Motor neuron (in vitro differentiated cells): ENCODE data around the gene THAP9. TPM values are rescaled to one million over a fixed set of nuclear protein-coding genes. Genes with fewer than 3 reads are reported as not detected.

ENCODE experiments used
- ATAC-seq, 8 experiments: fragments of 200-7000 bp; cut with Tn5 transposase; replicated peaks in 6 of 8; 2 replicates each; pipeline ENCODE4 v1.8.0; 2021; ENCODE audit warnings: mild to moderate bottlenecking in 8 of 8, moderate library complexity in 8 of 8
- H3K27ac ChIP-seq, 2 donors: fragments of 250-450 bp; sonication (Bioruptor Pico); 2 replicates each; pipeline ENCODE4 v1.9.0; 2021; ENCODE audit warnings: antibody characterized with exemption in 2 of 2, mild to moderate bottlenecking in 2 of 2, moderate library complexity in 1 of 2
- H3K4me1 ChIP-seq, 2 donors: fragments of 250-450 bp; sonication (Bioruptor Pico); replicated peaks in 1 of 2; 2 replicates each; pipeline ENCODE4 v1.6.1; 2021; ENCODE audit warnings: antibody characterized with exemption in 2 of 2, mild to moderate bottlenecking in 2 of 2, moderate library complexity in 1 of 2
- H3K4me3 ChIP-seq, 5 donors: fragments of 250-450 bp; sonication (Bioruptor Pico); 2 replicates each; pipeline ENCODE4 v1.9.0; 2021; ENCODE audit warnings: antibody characterized with exemption in 5 of 5, mild to moderate bottlenecking in 5 of 5, moderate library complexity in 4 of 5
- WGBS, 10 experiments: fragments of 450-650 bp; shearing (Covaris generic); methylation state at CpG; one replicate each; pipeline ENCODE4 v1.0.0; 2022; 5-methylcytosine and 5-hydroxymethylcytosine counted together
- in situ Hi-C, 9 experiments: fragments of 400-800 bp; cut with MboI; loops; one replicate each; pipeline ENCODE4 v1.15.0; 2021; ENCODE audit warnings: low sequenced_read_pairs in 9 of 9, low pct_unique_long_range_greater_than_20kb in 2 of 9; ENCODE audit not compliant: unreplicated experiment in 9 of 9
- total RNA-seq, 8 experiments: library from RNA; unstranded; fragments of 300-600 nt; gene quantifications; 2 replicates each; pipeline versions ENCODE4 v1.2.3 to v1.2.4, GENCODE V29; 2022

The THAP9 gene
- total RNA-seq, 8 experiments from 2014 or later, result 7.9 to 18.0 (median 10.8) TPM

GRCh38 chr4:82934441-82934840 lies 33.9 kb downstream of the THAP9 start:
- H3K4me1 ChIP-seq, result no peaks in the 10 kb centered on the region
- no peak overlapping the region for H3K27ac ChIP-seq
- no peak for ATAC-seq
- H3K4me3 ChIP-seq, result no peak overlapping the region
- in situ Hi-C loops, result no loop called here

- in situ Hi-C loops, result no loop called here
- WGBS, 10 experiments, result 80 to 100% (median 90%) methylated on average over 1 of the region's 2 CpGs; no CpG with 5 or more reads in 6 of the 10 experiments
- ATAC-seq, result no peak
These were observed 38.9 kb downstream of the THAP9 start for GRCh38 chr4:82939414-82939813.

DNA sequence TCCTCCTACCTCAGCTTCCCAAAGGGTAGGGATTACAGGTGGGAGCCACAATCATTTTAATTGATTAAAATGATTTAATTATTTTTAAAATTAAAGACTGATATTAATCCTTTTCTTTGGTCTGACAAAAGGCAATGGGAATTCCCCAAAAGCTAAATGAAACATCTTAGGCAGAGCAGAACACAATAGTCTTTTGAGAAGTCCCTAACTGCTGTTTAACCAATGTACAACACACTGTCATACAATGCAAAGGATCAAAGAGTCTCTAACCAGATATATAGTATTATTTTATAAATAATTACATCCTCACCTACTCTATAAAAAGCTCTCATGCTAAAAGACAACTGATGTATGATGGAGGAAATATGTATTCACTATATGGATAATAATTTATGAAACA lies 47.0 kb downstream of the THAP9 start:
- H3K4me3 ChIP-seq, result no peak overlapping the region
- in situ Hi-C loops, result no loop called here
- ATAC-seq, result no peak
- no peak overlapping the region for H3K27ac ChIP-seq
- no peaks in the 10 kb centered on the region for H3K4me1 ChIP-seq

More at GRCh38 chr4:82939414-82939813, 38.9 kb downstream of the THAP9 start:
- H3K4me3 ChIP-seq, result no peak overlapping the region
- H3K4me1 ChIP-seq, result no peaks in the 10 kb centered on the region
- no peak overlapping the region for H3K27ac ChIP-seq

- in situ Hi-C loops, result no loop called here
- Histone ChIP-seq H3K4me3 (no peak overlapping the region), H3K27ac (no peak overlapping the region), H3K4me1 (no peaks in the 10 kb centered on the region)
- peak in 3 of 8 experiments; percentile 13 to 63 (median 34) for ATAC-seq
- 60 to 100% (median 100%) methylated on average over 1 of the region's 1 CpG; no CpG with 5 or more reads in 3 of the 10 experiments for WGBS, 10 experiments
These were observed 48.2 kb downstream of the THAP9 start for GRCh38 chr4:82948647-82949204.

- Histone ChIP-seq H3K4me3 (no peak overlapping the region), H3K4me1 (no peaks in the 10 kb centered on the region), H3K27ac (no peak overlapping the region)
- 67 to 100% (median 88%) methylated on average over 2 of the region's 2 CpGs; no CpG with 5 or more reads in 1 of the 10 experiments for WGBS, 10 experiments
- ATAC-seq, result no peak
- in situ Hi-C loops, result no loop called here
These were observed 50.7 kb downstream of the THAP9 start for GRCh38 chr4:82951196-82951595.

GRCh38 chr4:82954212-82954611 lies 53.7 kb downstream of the THAP9 start:
- H3K27ac ChIP-seq, result no peak overlapping the region
- 60 to 100% (median 96%) methylated on average over 1 to 4 of the region's 4 CpGs; no CpG with 5 or more reads in 1 of the 10 experiments for WGBS, 10 experiments
- H3K4me3 ChIP-seq, result no peak overlapping the region
- no peaks in the 10 kb centered on the region for H3K4me1 ChIP-seq
- ATAC-seq, result no peak
- in situ Hi-C loops, result no loop called here

GRCh38 chr4:82957045-82957444 lies 56.5 kb downstream of the THAP9 start:
- WGBS, 10 experiments, result 89 to 100% (median 100%) methylated on average over 1 of the region's 1 CpG; no CpG with 5 or more reads in 3 of the 10 experiments
- ATAC-seq, result no peak
- Histone ChIP-seq H3K27ac (no peak overlapping the region), H3K4me1 (no peaks in the 10 kb centered on the region), H3K4me3 (no peak overlapping the region)
- in situ Hi-C loops, result no loop called here

GRCh38 chr4:82965763-82966162 lies 65.2 kb downstream of the THAP9 start:
- in situ Hi-C loops, result no loop called here
- ATAC-seq, result no peak
- Histone ChIP-seq H3K4me3 (no peak overlapping the region), H3K4me1 (no peaks in the 10 kb centered on the region), H3K27ac (no peak overlapping the region)
- 92 to 100% (median 95%) methylated on average over 1 to 2 of the region's 2 CpGs; no CpG with 5 or more reads in 1 of the 10 experiments for WGBS, 10 experiments

DNA sequence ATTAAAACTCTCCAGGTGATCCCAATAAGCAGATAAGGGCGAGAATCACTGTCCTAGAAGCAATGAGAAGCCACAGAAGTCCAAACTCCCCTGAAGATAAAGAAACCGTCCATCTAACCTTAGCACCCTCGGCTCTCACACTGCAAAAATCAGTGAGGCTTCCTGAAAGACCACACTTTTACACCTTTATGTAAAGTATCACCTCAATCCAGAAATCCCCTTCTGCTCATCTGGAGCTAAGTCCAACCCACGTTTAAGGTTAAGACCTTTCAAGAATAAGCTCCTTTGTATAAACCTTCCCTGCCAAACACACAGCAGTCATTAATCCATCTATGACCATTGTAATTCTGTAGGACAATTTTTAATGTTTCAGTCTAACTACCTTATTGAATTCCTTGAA lies 68.4 kb downstream of the THAP9 start:
- H3K4me3 ChIP-seq, result no peak overlapping the region
- ATAC-seq, result no peak
- in situ Hi-C loops, result no loop called here
- H3K27ac ChIP-seq, result no peak overlapping the region
- WGBS, 10 experiments, result 83 to 100% (median 100%) methylated on average over 1 to 4 of the region's 4 CpGs; no CpG with 5 or more reads in 1 of the 10 experiments
- no peaks in the 10 kb centered on the region for H3K4me1 ChIP-seq

DNA sequence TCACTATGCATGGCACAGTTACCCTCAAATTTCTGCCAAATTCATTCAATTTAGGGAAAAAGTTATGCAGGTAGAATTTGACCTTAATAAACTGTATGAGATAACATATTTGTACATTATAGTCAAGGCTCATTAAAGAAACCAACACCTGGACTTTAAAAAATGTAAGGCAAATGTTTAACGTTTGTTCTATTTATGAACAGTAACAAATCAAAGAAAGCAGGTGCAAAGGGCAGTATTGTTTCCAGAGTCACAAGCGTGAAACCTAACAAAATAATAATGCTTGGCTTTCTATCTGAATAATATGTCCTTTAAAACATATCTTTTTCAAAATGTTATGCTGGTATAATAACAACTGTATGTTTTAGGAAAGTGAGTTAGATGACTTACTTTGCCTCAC lies 68.9 kb downstream of the THAP9 start:
- WGBS, 10 experiments, result 66 to 100% (median 100%) methylated on average over 1 to 2 of the region's 2 CpGs

More for the DNA sequence above, 68.9 kb downstream of the THAP9 start:
- in situ Hi-C loops, result no loop called here
- ATAC-seq, result no peak
- Histone ChIP-seq H3K4me3 (no peak overlapping the region), H3K27ac (no peak overlapping the region), H3K4me1 (no peaks in the 10 kb centered on the region)

Other genes starting within 250 kb of the THAP9 start
- 100 to 1,000 TPM in 1 of 8 experiments, 10 to 100 TPM in 4, 1 to 10 TPM in 3; 1.4 to 127 (median 53.0) TPM for gene SCD5, start 101.9 kb upstream of the THAP9 start, total RNA-seq
- 100 to 1,000 TPM; 119 to 474 (median 230) TPM for gene SEC31A, start 9.6 kb upstream of the THAP9 start, total RNA-seq
- gene LIN54, start 110.1 kb downstream of the THAP9 start, total RNA-seq, result 10 to 100 TPM in 6 of 8 experiments, 1 to 10 TPM in 2; 9.5 to 43.0 (median 14.4) TPM
- 100 to 1,000 TPM in 1 of 8 experiments, 10 to 100 TPM in 7; 41.4 to 121 (median 67.1) TPM for gene COPS4, start 134.4 kb downstream of the THAP9 start, total RNA-seq
- 10 to 100 TPM in 1 of 8 experiments, 1 to 10 TPM in 2, under 1 TPM in 3, not detected in 2; 0.55 to 13.1 (median 1.5) TPM for gene PLAC8, start 214.0 kb downstream of the THAP9 start, total RNA-seq